ENCODE measurements around the gene LONP1.

LONP1 gene

DNA sequence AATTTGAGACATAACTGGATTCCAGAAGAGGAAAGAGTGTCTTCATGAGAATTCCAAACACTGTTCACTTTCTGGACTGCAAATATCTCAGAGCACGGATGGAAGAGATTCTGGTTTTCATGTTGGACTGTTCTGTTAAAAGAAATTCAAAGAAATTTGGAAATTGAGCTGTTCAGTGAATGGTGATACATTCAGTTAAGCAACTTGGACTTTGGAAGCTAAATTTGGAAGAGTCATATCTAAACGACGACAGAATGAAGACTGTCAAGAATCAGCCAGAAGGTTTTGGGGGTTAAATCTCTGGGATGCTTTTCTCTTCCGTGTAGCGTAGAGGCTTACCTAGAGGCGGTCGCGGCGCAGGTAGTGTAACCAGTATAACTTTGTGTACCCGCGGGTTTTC is 71.5 kb downstream of the LONP1 start:
- no peak for DNase-seq (ENCODE audit: low read depth in 2 of 2)

GRCh38 chr19:5646703-5647102 is 73.2 kb downstream of the LONP1 start:
- no peak for DNase-seq (ENCODE audit: low read depth in 2 of 2)

DNA sequence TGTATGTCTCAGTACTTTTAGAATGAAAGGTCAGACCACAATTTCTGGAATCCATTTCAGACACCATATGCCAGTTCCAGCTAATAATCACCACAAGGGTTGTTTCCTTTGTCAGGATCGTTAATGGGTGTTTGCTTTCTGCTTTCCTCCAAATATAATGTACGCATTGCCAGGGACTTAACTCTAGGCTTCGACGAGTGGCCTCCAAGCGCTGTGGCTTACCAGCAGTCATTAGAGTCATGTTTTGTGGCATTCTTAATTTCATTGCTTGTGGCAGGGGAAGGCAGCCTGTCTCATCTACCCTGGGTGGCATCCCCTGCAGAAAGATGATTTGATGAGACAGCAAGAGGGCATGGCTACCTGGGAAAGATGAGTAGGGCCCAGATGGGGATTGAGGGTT is 74.5 kb downstream of the LONP1 start:
- no peak for DNase-seq (ENCODE audit: low read depth in 2 of 2)

DNA sequence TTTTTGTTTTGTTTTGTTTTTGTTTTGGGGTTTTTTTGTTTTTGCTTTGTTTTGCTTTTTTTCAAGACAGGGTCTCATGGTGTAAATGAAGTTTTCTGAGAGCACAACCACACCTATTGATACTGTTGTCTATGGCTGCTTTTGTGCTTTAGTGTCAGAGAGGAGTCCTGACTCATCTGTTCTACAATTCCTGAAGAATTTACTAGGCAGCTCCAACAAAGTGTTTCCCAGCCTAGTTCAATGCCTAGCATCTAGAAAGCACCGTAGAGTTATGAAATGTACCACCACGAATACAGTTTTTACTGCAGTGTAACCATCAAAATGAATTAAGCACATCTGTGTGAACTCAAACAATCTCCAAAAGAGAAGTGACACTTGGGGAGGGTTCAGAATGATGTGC is 75.9 kb downstream of the LONP1 start:
- DNase-seq (ENCODE audit: low read depth in 2 of 2): no peak

- no peak for DNase-seq (ENCODE audit: low read depth in 2 of 2)
These were observed 76.9 kb downstream of the LONP1 start for GRCh38 chr19:5643060-5643459.

DNA sequence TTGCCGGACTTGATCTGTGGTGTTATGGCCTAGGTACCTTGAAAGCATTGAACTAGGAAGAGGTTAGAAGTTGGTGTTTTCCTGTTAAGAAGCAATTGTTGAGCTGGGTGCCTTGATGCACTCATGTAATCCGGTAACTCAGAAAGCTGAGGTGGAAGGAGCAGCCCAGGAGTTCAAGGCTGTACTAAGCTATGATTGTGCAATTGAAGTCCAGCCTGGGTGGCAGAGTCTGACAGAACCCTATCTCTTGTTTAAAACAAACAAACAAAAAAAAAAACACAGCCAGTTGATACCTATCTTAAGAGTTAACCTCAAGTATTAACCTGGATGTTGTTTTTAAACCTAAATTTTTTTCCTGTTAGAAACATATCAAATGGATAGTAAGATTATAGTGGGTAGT is 77.7 kb downstream of the LONP1 start:
- no peak for DNase-seq (ENCODE audit: low read depth in 2 of 2)

Measured in stimulated activated CD8-positive, alpha-beta memory T cell treated with anti-CD3 and anti-CD28 coated beads, Interleukin-15, amount 100 ng/mL, for 48 hours (primary cell).